Mesenchymal stem cell (in vitro differentiated cells and primary cell): ENCODE results near the gene SYNE1.
A peak's percentile ranks its signal among the peaks of the same experiment; 100 is the strongest.

Experiments
- DNase-seq: peaks from one replicate; pipeline ENCODE4 v3.0.0-alpha.2; 2013
- H2AFZ ChIP-seq: one replicate; pipeline ENCODE4 v1.6.1; 2013; ENCODE audit warnings: low read depth, mild to moderate bottlenecking, control low read depth, inconsistent platforms, low read length, moderate library complexity
- H2AK5ac ChIP-seq: 2 replicates; pipeline ENCODE4 v1.6.1; 2013; ENCODE audit warnings: low read length, moderate library complexity, mild to moderate bottlenecking, inconsistent platforms; ENCODE audit not compliant: severe bottlenecking
- H2BK120ac ChIP-seq: one replicate; pipeline ENCODE4 v1.6.1; 2013; ENCODE audit warnings: low read depth, mild to moderate bottlenecking, inconsistent platforms, low read length, moderate library complexity
- H2BK12ac ChIP-seq, 2 experiments: one replicate each; pipeline ENCODE4 v1.6.1; 2013; ENCODE audit warnings: inconsistent platforms in 2 of 2, low read length in 2 of 2, mild to moderate bottlenecking in 2 of 2, moderate library complexity in 2 of 2, control low read depth in 1 of 2
- H2BK15ac ChIP-seq: one replicate; pipeline ENCODE4 v1.6.1; 2013; ENCODE audit warnings: mild to moderate bottlenecking, low read depth, inconsistent platforms; ENCODE audit not compliant: poor library complexity, severe bottlenecking
- H2BK5ac ChIP-seq: 2 replicates; pipeline ENCODE4 v1.6.1; 2013; ENCODE audit warnings: low read depth, mild to moderate bottlenecking, low read length, control low read depth, inconsistent platforms; ENCODE audit not compliant: poor library complexity, severe bottlenecking
- H3K14ac ChIP-seq, 2 experiments: one replicate each; pipeline ENCODE4 v1.6.1; 2013; ENCODE audit warnings: inconsistent platforms in 2 of 2, low read length in 2 of 2, control low read depth in 1 of 2, mild to moderate bottlenecking in 1 of 2, moderate library complexity in 1 of 2
- H3K18ac ChIP-seq, 2 experiments: one replicate each; pipeline ENCODE4 v1.6.1; 2013; ENCODE audit warnings: inconsistent platforms in 2 of 2, low read length in 2 of 2, control low read depth in 1 of 2, low read depth in 1 of 2, mild to moderate bottlenecking in 1 of 2
- H3K23ac ChIP-seq, 2 experiments: one replicate each; pipeline ENCODE4 v1.6.1; 2013; ENCODE audit warnings: inconsistent platforms in 2 of 2, low read length in 2 of 2, mild to moderate bottlenecking in 2 of 2, moderate library complexity in 2 of 2, control low read depth in 1 of 2
- H3K27ac ChIP-seq: 2 replicates; pipeline ENCODE4 v1.5.1; 2013; ENCODE audit warnings: mild to moderate bottlenecking, moderate library complexity, low read length, control low read depth, inconsistent platforms; ENCODE audit not compliant: poor library complexity, severe bottlenecking
- H3K27me3 ChIP-seq, 2 experiments: 2 replicates each; pipeline versions ENCODE4 v1.6.1 to v1.7.0; 2013; ENCODE audit warnings: low read length in 2 of 2, mild to moderate bottlenecking in 2 of 2, moderate library complexity in 2 of 2, control low read depth in 1 of 2, inconsistent platforms in 1 of 2; ENCODE audit not compliant: control insufficient read depth in 1 of 2, insufficient read depth in 1 of 2
- H3K36me3 ChIP-seq, 2 experiments: 2 replicates each; pipeline versions ENCODE4 v1.6.1 to v1.7.0; 2013; ENCODE audit warnings: low read length in 2 of 2, control low read depth in 1 of 2, inconsistent platforms in 1 of 2, low read depth in 1 of 2, mild to moderate bottlenecking in 1 of 2; ENCODE audit not compliant: insufficient read depth in 2 of 2, control insufficient read depth in 1 of 2
- H3K4ac ChIP-seq, 2 experiments: one replicate each; pipeline ENCODE4 v1.6.1; 2013; ENCODE audit warnings: inconsistent platforms in 2 of 2, low read length in 2 of 2, mild to moderate bottlenecking in 2 of 2, moderate library complexity in 2 of 2, control low read depth in 1 of 2, low read depth in 1 of 2
- H3K4me1 ChIP-seq: 2 replicates; pipeline ENCODE4 v1.6.1; 2013; ENCODE audit warnings: low read depth, low read length, control low read depth; ENCODE audit not compliant: control insufficient read depth, insufficient read depth
- H3K4me2 ChIP-seq: 2 replicates; pipeline ENCODE4 v1.6.1; 2013; ENCODE audit warnings: low read length, mild to moderate bottlenecking, inconsistent platforms; ENCODE audit not compliant: poor library complexity, severe bottlenecking
- H3K4me3 ChIP-seq, 2 experiments: 2 replicates each; pipeline versions ENCODE4 v1.5.1 to v1.7.0; 2013; ENCODE audit warnings: low read length in 2 of 2, mild to moderate bottlenecking in 2 of 2, control low read depth in 1 of 2, low read depth in 1 of 2; ENCODE audit not compliant: insufficient read depth in 1 of 2
- H3K79me1 ChIP-seq: replicated peaks from 2 replicates; pipeline ENCODE4 v1.6.1; 2013; ENCODE audit warnings: mild to moderate bottlenecking, control low read depth, low read length, inconsistent platforms; ENCODE audit not compliant: poor library complexity, severe bottlenecking
- H3K9ac ChIP-seq: 2 replicates; pipeline ENCODE4 v1.7.0; 2013; ENCODE audit warnings: mild to moderate bottlenecking, low read length, moderate library complexity
- H3K9me3 ChIP-seq: 2 replicates; pipeline ENCODE4 v1.7.0; 2013; ENCODE audit warnings: mild to moderate bottlenecking, low read length; ENCODE audit not compliant: control insufficient read depth
- H4K8ac ChIP-seq: one replicate; pipeline ENCODE4 v1.6.1; 2013; ENCODE audit warnings: inconsistent platforms, mild to moderate bottlenecking, low read length, moderate library complexity
- H4K91ac ChIP-seq: one replicate; pipeline ENCODE4 v1.6.1; 2013; ENCODE audit warnings: mild to moderate bottlenecking, low read length, inconsistent platforms
- WGBS: methylation state at CpG from one replicate; pipeline ENCODE4 v1.1.7; 2013; ENCODE audit warnings: mixed read lengths; 5-methylcytosine and 5-hydroxymethylcytosine counted together

SYNE1 gene

DNA sequence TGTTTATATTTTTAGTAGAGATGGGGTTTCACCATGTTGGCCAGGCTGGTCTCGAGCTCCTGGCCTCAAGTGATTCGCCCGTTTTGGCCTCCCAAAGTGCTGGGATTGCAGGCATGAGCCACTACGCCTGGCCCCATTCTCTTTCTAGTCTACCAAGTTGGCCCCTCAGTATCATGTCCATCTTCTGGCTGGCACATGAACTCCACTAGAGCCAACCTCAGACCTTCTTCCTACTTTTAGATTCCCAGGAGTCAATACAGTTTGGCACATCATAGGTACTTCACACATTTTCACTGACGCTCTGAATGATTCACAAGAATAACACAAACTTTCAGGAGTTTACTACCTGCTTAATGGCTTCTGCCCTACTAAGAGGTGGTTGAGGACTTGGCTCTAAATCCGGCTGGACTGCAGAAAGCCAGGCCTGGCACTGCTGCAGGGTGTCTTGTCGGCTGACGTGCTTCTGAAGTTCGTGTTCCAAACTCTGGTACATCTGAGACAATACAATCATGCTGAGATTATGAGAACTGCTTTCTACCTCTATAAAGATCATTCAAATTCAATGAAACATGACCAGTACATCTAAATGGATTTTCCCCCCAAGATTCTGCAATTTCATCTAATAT is 293.3 kb downstream of the SYNE1 start:
- Histone ChIP-seq H4K91ac (no peak overlapping the region), H3K79me1 (peaks cover 2% of the 10 kb centered on the region), H2AFZ (no peak overlapping the region), H2AK5ac (no peak overlapping the region), H3K27me3 (no peaks in the 10 kb centered on the region), H3K18ac (no peak overlapping the region), H2BK15ac (no peak overlapping the region), H3K4me3 (no peak overlapping the region), H4K8ac (no peak overlapping the region), H3K4ac (no peak overlapping the region), H3K27ac (no peak overlapping the region), H2BK120ac (no peak overlapping the region), H2BK5ac (no peak overlapping the region), H3K14ac (no peak overlapping the region), H3K36me3 (peaks cover 30 to 88% of the 10 kb centered on the region in 2 experiments), H3K4me2 (no peak overlapping the region), H3K23ac (no peak overlapping the region), H3K9ac (no peak overlapping the region), H3K9me3 (no peaks in the 10 kb centered on the region), H2BK12ac (no peak overlapping the region), H3K4me1 (peaks cover 1% of the 10 kb centered on the region)
- no peak for DNase-seq
- WGBS = 99% methylated on average over 9 of the region's 9 CpGs

DNA sequence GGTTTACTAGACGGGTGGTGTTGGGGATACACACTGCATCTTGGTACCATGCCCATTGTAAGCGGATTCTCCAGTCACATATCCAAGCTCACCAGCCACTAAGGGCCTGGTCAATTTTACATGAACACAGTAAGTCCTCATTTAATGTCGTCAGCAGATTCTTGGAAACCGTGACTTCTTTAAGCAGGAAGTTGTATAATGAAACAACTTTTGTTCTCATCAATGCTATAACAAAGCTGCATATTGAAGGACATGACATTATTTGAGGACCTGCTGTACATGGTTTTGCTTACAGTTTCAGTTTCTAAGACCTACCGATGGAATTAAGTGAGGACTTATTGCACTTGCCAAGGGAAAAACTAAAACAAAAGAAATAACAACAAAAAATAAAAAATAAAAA is 295.6 kb downstream of the SYNE1 start:
- Histone ChIP-seq H2BK5ac (no peak overlapping the region), H2BK12ac (no peak overlapping the region), H3K9me3 (no peaks in the 10 kb centered on the region), H3K36me3 (peaks cover 29 to 85% of the 10 kb centered on the region in 2 experiments), H4K91ac (no peak overlapping the region), H3K27ac (no peak overlapping the region), H2BK15ac (no peak overlapping the region), H3K4me1 (peaks cover 8% of the 10 kb centered on the region), H2AK5ac (no peak overlapping the region), H3K27me3 (no peaks in the 10 kb centered on the region), H3K14ac (no peak overlapping the region), H2AFZ (no peak overlapping the region), H3K18ac (no peak overlapping the region), H2BK120ac (no peak overlapping the region), H3K9ac (no peak overlapping the region), H3K4me3 (no peak overlapping the region), H4K8ac (no peak overlapping the region), H3K4me2 (no peak overlapping the region), H3K79me1 (no peaks in the 10 kb centered on the region), H3K23ac (no peak overlapping the region), H3K4ac (no peak overlapping the region)
- no peak for DNase-seq
- 95% methylated on average over 5 of the region's 5 CpGs for WGBS

DNA sequence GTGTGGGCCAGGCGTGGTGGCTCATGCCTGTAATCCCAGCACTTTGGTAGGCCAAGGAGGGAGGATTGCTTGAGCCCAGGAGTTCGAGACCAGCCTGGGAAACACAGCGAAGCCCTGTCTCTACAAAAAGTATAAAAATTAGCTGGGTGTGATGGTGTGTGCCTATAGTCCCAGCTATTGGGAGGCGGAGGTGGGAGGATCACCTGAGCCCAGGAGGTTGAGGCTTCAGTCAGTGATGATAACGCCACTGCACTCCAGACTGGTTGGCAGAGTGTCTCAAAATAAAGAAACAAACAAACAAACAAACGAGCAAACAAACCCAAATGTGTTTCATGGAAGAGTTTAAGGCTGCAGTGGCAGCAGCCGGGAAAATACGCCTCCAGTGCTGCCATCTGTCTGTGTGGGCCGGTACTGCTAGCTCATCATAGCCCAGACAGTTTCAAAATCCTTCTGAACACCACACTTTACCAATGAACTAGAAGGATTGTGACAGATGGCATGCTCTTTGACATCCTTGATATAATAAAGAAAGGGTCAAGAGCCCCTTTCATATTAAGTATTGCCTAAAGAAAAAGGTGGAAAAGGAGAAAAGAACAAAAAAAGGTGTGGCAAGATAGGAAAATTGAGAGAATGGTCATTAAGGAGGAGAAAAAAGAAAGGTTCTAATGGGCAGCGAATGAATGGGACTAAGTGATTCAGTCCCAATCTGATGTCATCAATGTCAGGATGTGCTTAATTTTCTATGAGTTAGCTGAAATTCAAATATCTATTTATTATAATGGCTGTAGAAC is 298.6 kb downstream of the SYNE1 start:
- Histone ChIP-seq H2BK5ac (peak overlapping the region; percentile 51), H3K36me3 (peaks cover 24 to 87% of the 10 kb centered on the region in 2 experiments), H2AFZ (no peak overlapping the region), H3K79me1 (peaks cover 4% of the 10 kb centered on the region), H2BK12ac (no peak overlapping the region), H3K23ac (no peak overlapping the region), H2BK15ac (no peak overlapping the region), H4K91ac (no peak overlapping the region), H3K4me1 (peaks cover 11% of the 10 kb centered on the region), H3K18ac (no peak overlapping the region), H3K9ac (no peak overlapping the region), H3K14ac (no peak overlapping the region), H2AK5ac (peak overlapping the region; percentile 44), H3K4me3 (no peak overlapping the region), H3K4me2 (no peak overlapping the region), H3K9me3 (no peaks in the 10 kb centered on the region), H3K27me3 (no peaks in the 10 kb centered on the region), H3K27ac (peak overlapping the region; percentile 91), H3K4ac (no peak overlapping the region), H4K8ac (peak overlapping the region; percentile 54), H2BK120ac (no peak overlapping the region)
- 51% methylated on average over 10 of the region's 10 CpGs for WGBS
- DNase-seq = peak; percentile 57

DNA sequence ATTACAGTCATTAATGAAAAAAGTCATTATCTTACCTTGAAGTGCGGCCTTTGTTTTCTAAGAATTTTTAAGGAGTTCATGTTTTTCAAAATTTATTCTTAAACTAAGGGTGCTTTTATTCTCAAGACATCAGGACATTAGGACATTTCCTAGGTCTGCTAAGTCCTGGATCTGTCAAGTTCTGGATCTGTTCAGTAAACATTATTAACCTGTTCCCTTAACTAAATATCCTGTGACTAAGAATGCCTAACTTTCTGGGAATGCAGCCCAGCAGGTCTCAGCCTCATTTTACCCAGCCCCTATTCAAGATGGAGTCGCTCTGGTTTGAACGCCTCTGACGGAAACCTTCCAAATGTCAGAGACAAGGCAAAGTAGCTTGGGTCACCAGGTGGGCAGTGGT is 302.6 kb downstream of the SYNE1 start:
- no peak overlapping the region for H2BK120ac ChIP-seq
- peaks cover 33 to 87% of the 10 kb centered on the region in 2 experiments for H3K36me3 ChIP-seq
- H3K18ac ChIP-seq = no peak overlapping the region
- H3K23ac ChIP-seq = no peak overlapping the region
- H3K4me1 ChIP-seq = peaks cover 11% of the 10 kb centered on the region
- H2BK15ac ChIP-seq = no peak overlapping the region
- H4K91ac ChIP-seq = peak overlapping the region; percentile 15
- no peak overlapping the region for H2AK5ac ChIP-seq
- H3K4me2 ChIP-seq = no peak overlapping the region
- no peak overlapping the region for H3K9ac ChIP-seq
- WGBS = 100% methylated on average over 2 of the region's 4 CpGs
- H3K9me3 ChIP-seq = no peaks in the 10 kb centered on the region
- H3K4ac ChIP-seq = no peak overlapping the region
- H3K4me3 ChIP-seq = no peak overlapping the region
- H2AFZ ChIP-seq = no peak overlapping the region
- DNase-seq = no peak
- H4K8ac ChIP-seq = peak overlapping the region; percentile 37
- no peak overlapping the region for H2BK5ac ChIP-seq
- H3K14ac ChIP-seq = no peak overlapping the region
- peaks cover 11% of the 10 kb centered on the region for H3K79me1 ChIP-seq
- no peaks in the 10 kb centered on the region for H3K27me3 ChIP-seq
- H3K27ac ChIP-seq = no peak overlapping the region
- no peak overlapping the region for H2BK12ac ChIP-seq
